Cardiac fibroblast (primary cell): Measurements from ENCODE around the gene JAKMIP1.

Source experiments
- DNase-seq, 2 donors: peaks; one replicate each; pipeline versions ENCODE4 v3.0.0 to v3.0.0-alpha.2; 2010; ENCODE audit warnings: low read depth in 2 of 2
- H3K4me3 ChIP-seq, 2 donors: replicated peaks in 1 of 2; 1 replicate in 1 of 2; 2 replicates in 1 of 2; pipeline ENCODE4 v1.5.1; 2011; ENCODE audit warnings: low read depth in 2 of 2, low read length in 2 of 2, mild to moderate bottlenecking in 2 of 2, moderate library complexity in 1 of 2
- CTCF ChIP-seq: IDR thresholded peaks from one replicate; pipeline ENCODE4 v1.5.1; 2011; ENCODE audit warnings: low read depth, mild to moderate bottlenecking, low read length, inconsistent platforms

JAKMIP1 gene

GRCh38 chr4:6200011-6200921 lies at the start of gene JAKMIP1:
Gene JAKMIP1, minus strand, starts transcription at chr4:6200549. Its CDS starts 87,699 bp downstream, at chr4:6112850.
- H3K4me3 ChIP-seq, result peak within 1 kb of the TSS; percentile 28 to 33
- TF ChIP-seq CTCF, result no peak
- DNase-seq, result peak; percentile 37 to 60

DNA sequence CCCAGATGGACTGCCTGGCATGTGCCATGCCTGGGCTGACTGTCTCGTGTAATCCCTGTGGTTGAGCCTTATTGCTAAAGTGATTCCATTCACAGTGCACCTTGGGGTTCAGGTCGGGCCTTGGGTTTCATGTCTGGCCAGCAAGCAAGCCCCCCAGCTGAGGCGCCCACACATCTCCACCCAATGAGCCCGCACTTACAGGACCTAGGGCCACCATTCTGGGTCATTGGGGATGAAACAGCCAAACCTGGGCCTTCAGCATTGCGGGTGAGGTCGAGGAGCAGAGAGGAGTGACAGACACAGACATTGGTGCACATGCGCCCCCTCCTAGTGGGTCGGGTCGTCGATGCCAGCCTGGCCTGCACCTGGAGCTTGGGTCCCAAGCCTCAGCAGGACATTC lies 48.0 kb upstream of the JAKMIP1 start:
- no peak for DNase-seq
- H3K4me3 ChIP-seq, result no peak overlapping the region
- TF ChIP-seq CTCF, result no peak

DNA sequence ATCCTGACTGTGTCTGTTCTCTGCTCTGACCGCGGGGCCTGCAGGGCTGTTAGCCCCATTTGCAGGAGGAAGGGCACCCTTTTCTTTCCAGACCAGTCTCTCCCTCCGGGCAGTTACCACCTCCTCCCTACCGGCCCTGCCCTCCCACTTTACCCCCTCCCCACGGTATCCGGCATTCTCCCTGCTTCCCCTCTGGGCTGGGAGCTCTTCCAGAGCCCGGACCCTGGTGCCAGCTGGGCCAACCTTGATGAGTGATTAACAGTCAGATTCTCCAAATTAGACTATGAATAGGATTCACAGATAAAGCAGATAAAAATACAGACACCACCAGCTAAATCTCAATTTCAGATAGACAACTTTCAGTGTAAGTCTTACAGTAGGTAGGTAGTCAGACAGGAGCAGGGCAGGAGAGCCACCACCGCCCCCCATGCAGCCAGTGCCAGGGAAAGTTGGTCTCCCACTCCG lies 45.9 kb upstream of the JAKMIP1 start:
- H3K4me3 ChIP-seq, result no peak overlapping the region
- no peak for DNase-seq
- no peak for TF ChIP-seq CTCF

- peak overlapping the region; percentile 8 to 26 for H3K4me3 ChIP-seq
- no peak for TF ChIP-seq CTCF
- peak in 1 of 2 donors; percentile 12 for DNase-seq
Measured at GRCh38 chr4:6245246-6246169, 45.2 kb upstream of the JAKMIP1 start.

DNA sequence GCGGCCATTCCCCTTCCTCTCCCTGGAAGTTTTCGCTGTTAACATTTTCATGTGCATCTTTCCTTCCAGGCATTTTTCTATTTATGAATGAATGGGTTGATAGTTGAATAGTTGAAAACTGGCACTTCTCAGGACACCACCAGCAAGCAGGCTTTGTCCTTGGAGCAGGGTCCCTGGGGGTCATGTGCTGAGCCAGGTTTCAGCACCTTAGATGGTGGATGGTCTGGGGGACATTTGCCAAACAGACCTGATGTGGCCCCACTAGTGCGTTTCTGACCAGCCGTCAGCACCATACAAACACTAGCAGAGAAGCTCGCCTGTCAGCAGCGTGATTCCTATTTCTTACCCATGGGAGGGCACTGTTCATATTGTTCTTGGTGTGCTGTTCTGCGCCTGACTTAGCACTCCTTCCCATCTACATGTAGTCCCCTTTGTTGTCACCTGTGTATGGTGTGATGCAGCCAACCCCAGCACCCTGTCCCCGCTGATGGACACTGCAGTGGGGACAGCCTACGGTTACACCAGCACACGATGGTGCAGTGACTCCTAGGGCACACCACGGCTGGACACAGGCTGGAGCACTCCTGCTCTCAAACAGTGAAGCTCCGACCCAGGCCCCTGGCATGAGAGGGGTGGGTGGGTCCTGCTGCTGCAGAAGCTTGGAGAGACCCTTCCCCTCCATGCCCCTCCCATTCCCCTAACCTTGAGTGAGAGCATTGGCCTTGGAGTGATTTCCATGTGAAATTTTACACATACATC lies 42.1 kb upstream of the JAKMIP1 start:
- DNase-seq, result no peak
- no peak for TF ChIP-seq CTCF
- H3K4me3 ChIP-seq, result no peak overlapping the region
